GM23338 (cell line): ENCODE results near the gene APOA1. TPM values are rescaled to one million over a fixed set of nuclear protein-coding genes. Genes with fewer than 3 reads are reported as not detected.

Experiments used
- ATAC-seq: fragments of 200-7000 bp; cut with Tn5 transposase; 3 replicates; pipeline ENCODE4 v1.9.1; 2020
- DNase-seq: peaks from one replicate; pipeline ENCODE4 v3.0.0-alpha.2; 2015; ENCODE audit warnings: low spot score
- H2AFZ ChIP-seq: fragments of 200-600 bp; sonication (generic); 2 replicates; pipeline ENCODE4 v1.8.0; 2016; ENCODE audit warnings: antibody characterized with exemption, mild to moderate bottlenecking, moderate library complexity
- H3F3A ChIP-seq: fragments of 200-600 bp; sonication (generic); replicated peaks from 2 replicates; pipeline ENCODE4 v1.8.0; 2017; ENCODE audit warnings: antibody characterized with exemption, mixed run types, low read depth
- H3K27ac ChIP-seq: fragments of 200-600 bp; sonication (generic); 2 replicates; pipeline ENCODE4 v1.6.1; 2016; ENCODE audit warnings: low read depth
- H3K27me3 ChIP-seq: fragments of 200-600 bp; sonication (generic); 2 replicates; pipeline ENCODE4 v1.8.0; 2016; ENCODE audit warnings: mild to moderate bottlenecking, mixed run types, moderate library complexity; ENCODE audit not compliant: insufficient read depth
- H3K36me3 ChIP-seq: fragments of 200-600 bp; sonication (generic); 2 replicates; pipeline ENCODE4 v1.8.0; 2016; ENCODE audit warnings: mild to moderate bottlenecking; ENCODE audit not compliant: insufficient read depth
- H3K4me1 ChIP-seq: fragments of 200-600 bp; sonication (generic); 2 replicates; pipeline ENCODE4 v1.8.0; 2016; ENCODE audit warnings: mild to moderate bottlenecking, moderate library complexity; ENCODE audit not compliant: insufficient read depth
- H3K4me2 ChIP-seq: fragments of 200-600 bp; sonication (generic); 2 replicates; pipeline ENCODE4 v1.7.1; 2017; ENCODE audit warnings: mixed run types
- H3K4me3 ChIP-seq: fragments of 200-600 bp; sonication (generic); 2 replicates; pipeline ENCODE4 v1.6.1; 2016; ENCODE audit warnings: mixed run types
- H3K79me2 ChIP-seq: fragments of 200-600 bp; sonication (generic); replicated peaks from 2 replicates; pipeline ENCODE4 v1.8.0; 2017; ENCODE audit warnings: mild to moderate bottlenecking; ENCODE audit not compliant: insufficient read depth
- H3K9me2 ChIP-seq: fragments of 200-600 bp; sonication (generic); 2 replicates; pipeline ENCODE4 v1.8.0; 2017; ENCODE audit not compliant: insufficient read depth
- H4K20me1 ChIP-seq: fragments of 200-600 bp; sonication (generic); replicated peaks from 2 replicates; pipeline ENCODE4 v1.8.0; 2017; ENCODE audit warnings: mild to moderate bottlenecking; ENCODE audit not compliant: insufficient read depth
- H3K27ac Mint-ChIP-seq: 2 replicates; pipeline ENCODE4 v1.8.0; 2020; ENCODE audit warnings: inconsistent platforms, mild to moderate bottlenecking, moderate library complexity, mixed read lengths
- H3K27me3 Mint-ChIP-seq: 3 replicates; pipeline ENCODE4 v1.8.0; 2022; ENCODE audit warnings: low read depth, mild to moderate bottlenecking, moderate library complexity, mixed read lengths, inconsistent platforms; ENCODE audit not compliant: insufficient read depth, poor library complexity
- H3K36me3 Mint-ChIP-seq: 3 replicates; pipeline ENCODE4 v1.8.0; 2021; ENCODE audit warnings: low read depth, mild to moderate bottlenecking, inconsistent platforms, moderate library complexity, mixed read lengths
- H3K4me1 Mint-ChIP-seq: 3 replicates; pipeline ENCODE4 v1.8.0; 2020; ENCODE audit warnings: mild to moderate bottlenecking, inconsistent platforms, mixed read lengths
- H3K4me3 Mint-ChIP-seq: 3 replicates; pipeline ENCODE4 v1.8.0; 2021; ENCODE audit warnings: moderate library complexity, mild to moderate bottlenecking, inconsistent platforms, mixed read lengths
- H3K9me3 Mint-ChIP-seq: 3 replicates; pipeline ENCODE4 v1.8.0; 2020; ENCODE audit warnings: moderate library complexity, mild to moderate bottlenecking, inconsistent platforms, mixed read lengths
- CREB1 ChIP-seq: fragments of 250-450 bp; sonication (Bioruptor Pico); IDR thresholded peaks from 2 replicates; pipeline ENCODE4 v1.5.0; 2020; ENCODE audit warnings: low read depth, mild to moderate bottlenecking, moderate library complexity
- ETS1 ChIP-seq: IDR thresholded peaks from 2 replicates; pipeline ENCODE4 v1.6.1; 2016; ENCODE audit warnings: antibody characterized with exemption
- EZH2phosphoT487 ChIP-seq: fragments of 200-600 bp; sonication (generic); IDR thresholded peaks from one replicate; pipeline ENCODE4 v1.8.1; 2018; ENCODE audit warnings: antibody characterized with exemption; ENCODE audit not compliant: unreplicated experiment
- JUNB ChIP-seq: IDR thresholded peaks from one replicate; pipeline ENCODE4 v1.6.1; 2016; ENCODE audit warnings: antibody characterized with exemption; ENCODE audit not compliant: unreplicated experiment
- NANOG ChIP-seq: IDR thresholded peaks from 2 replicates; pipeline ENCODE4 v1.6.1; 2016; ENCODE audit warnings: antibody characterized with exemption, borderline replicate concordance
- POLR2AphosphoS5 ChIP-seq: IDR thresholded peaks from 2 replicates; pipeline ENCODE4 v1.6.1; 2016; ENCODE audit warnings: antibody characterized with exemption, low read depth
- STAT1 ChIP-seq: IDR thresholded peaks from one replicate; pipeline ENCODE4 v1.6.1; 2016; ENCODE audit warnings: antibody characterized with exemption; ENCODE audit not compliant: unreplicated experiment
- ZNF331 ChIP-seq: fragments of 250-450 bp; sonication (Bioruptor Pico); IDR thresholded peaks from 2 replicates; pipeline ENCODE4 v1.5.0; 2020; ENCODE audit warnings: low read depth, mild to moderate bottlenecking, moderate library complexity
- polyA plus RNA-seq: library from polyadenylated mRNA; unstranded; fragments of >200 nt; fragmentation: Nextera tagmentation; extraction: Ambion mirVana; gene quantifications from 2 replicates; pipeline ENCODE4 v1.2.1, GENCODE V29; 2016
- total RNA-seq: library from RNA; depleted of rRNA; stranded (reverse); fragments of >200 nt; shearing (Covaris generic); gene quantifications from 2 replicates; pipeline ENCODE4 v1.2.3, GENCODE V29; 2014
- TF ChIP-seq, protein P1 (sequence below): IDR thresholded peaks from one replicate; pipeline ENCODE4 v1.6.1; 2018; ENCODE audit warnings: antibody characterized with exemption; ENCODE audit not compliant: unreplicated experiment

Gene APOA1
- total and polyA plus RNA-seq, 2 experiments from 2014 or later, result 0.60 TPM; not detected in 1

- no peaks in the 10 kb centered on the region for H3K27me3 ChIP-seq
- Mint-ChIP-seq H3K4me3 (no peak overlapping the region), H3K9me3 (no peaks in the 10 kb centered on the region), H3K4me1 (no peaks in the 10 kb centered on the region), H3K36me3 (peaks cover 37% of the 10 kb centered on the region), H3K27ac (no peak overlapping the region), H3K27me3 (no peaks in the 10 kb centered on the region)
- no peaks in the 10 kb centered on the region for H3K9me2 ChIP-seq
- H3K4me1 ChIP-seq, result no peaks in the 10 kb centered on the region
- no peaks in the 10 kb centered on the region for H4K20me1 ChIP-seq
- no peaks in the 10 kb centered on the region for H3K79me2 ChIP-seq
- no peaks in the 10 kb centered on the region for H3F3A ChIP-seq
- H2AFZ ChIP-seq, result no peak overlapping the region
- H3K36me3 ChIP-seq, result peaks cover 27% of the 10 kb centered on the region
- H3K27ac ChIP-seq, result no peak overlapping the region
- no peak overlapping the region for H3K4me3 ChIP-seq
- no peak for DNase-seq
- no peak for ATAC-seq
- no peak for TF ChIP-seq CREB1 (CRISPR knock-in tag)
- no peak for TF ChIP-seq JUNB
- TF ChIP-seq STAT1, result no peak
- TF ChIP-seq ZNF331, result no peak
- no peak for TF ChIP-seq POLR2AphosphoS5
- no peak for TF ChIP-seq NANOG
- no peak for TF ChIP-seq EZH2phosphoT487
- TF ChIP-seq, protein P1, sequence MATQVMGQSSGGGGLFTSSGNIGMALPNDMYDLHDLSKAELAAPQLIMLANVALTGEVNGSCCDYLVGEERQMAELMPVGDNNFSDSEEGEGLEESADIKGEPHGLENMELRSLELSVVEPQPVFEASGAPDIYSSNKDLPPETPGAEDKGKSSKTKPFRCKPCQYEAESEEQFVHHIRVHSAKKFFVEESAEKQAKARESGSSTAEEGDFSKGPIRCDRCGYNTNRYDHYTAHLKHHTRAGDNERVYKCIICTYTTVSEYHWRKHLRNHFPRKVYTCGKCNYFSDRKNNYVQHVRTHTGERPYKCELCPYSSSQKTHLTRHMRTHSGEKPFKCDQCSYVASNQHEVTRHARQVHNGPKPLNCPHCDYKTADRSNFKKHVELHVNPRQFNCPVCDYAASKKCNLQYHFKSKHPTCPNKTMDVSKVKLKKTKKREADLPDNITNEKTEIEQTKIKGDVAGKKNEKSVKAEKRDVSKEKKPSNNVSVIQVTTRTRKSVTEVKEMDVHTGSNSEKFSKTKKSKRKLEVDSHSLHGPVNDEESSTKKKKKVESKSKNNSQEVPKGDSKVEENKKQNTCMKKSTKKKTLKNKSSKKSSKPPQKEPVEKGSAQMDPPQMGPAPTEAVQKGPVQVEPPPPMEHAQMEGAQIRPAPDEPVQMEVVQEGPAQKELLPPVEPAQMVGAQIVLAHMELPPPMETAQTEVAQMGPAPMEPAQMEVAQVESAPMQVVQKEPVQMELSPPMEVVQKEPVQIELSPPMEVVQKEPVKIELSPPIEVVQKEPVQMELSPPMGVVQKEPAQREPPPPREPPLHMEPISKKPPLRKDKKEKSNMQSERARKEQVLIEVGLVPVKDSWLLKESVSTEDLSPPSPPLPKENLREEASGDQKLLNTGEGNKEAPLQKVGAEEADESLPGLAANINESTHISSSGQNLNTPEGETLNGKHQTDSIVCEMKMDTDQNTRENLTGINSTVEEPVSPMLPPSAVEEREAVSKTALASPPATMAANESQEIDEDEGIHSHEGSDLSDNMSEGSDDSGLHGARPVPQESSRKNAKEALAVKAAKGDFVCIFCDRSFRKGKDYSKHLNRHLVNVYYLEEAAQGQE, result no peak
- H3K4me2 ChIP-seq, result no peak overlapping the region
Observed at GRCh38 chr11:116865696-116866095, 28.3 kb upstream of the APOA1 start.

DNA sequence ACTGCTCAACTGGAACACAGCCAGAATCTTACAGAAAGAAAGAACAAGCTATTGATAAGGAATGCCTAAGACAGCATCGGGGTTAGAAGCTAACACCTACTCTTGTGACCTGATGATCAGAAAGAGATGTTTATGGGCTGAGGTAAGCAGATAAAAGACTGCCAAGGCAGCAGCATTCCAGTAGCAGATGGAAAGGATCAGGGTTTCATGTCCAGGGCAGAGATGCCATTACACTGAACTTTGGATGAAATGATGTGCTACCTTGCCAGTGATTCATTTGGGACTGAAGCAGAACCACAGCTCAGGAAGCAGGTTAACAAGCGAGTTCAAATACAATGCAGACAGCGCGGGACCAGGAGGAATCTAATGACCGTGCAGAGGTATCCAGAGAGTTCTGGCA, 27.1 kb upstream of the APOA1 start:
- H3K9me3 Mint-ChIP-seq, result no peaks in the 10 kb centered on the region
- peaks cover 32% of the 10 kb centered on the region for H3K36me3 Mint-ChIP-seq
- ATAC-seq (no peak), DNase-seq (no peak)
- H3K4me3 Mint-ChIP-seq, result no peak overlapping the region
- no peaks in the 10 kb centered on the region for H3K4me1 ChIP-seq
- no peaks in the 10 kb centered on the region for H4K20me1 ChIP-seq
- H2AFZ ChIP-seq, result no peak overlapping the region
- H3K27me3 Mint-ChIP-seq, result no peaks in the 10 kb centered on the region
- no peaks in the 10 kb centered on the region for H3K9me2 ChIP-seq
- no peaks in the 10 kb centered on the region for H3K79me2 ChIP-seq
- no peaks in the 10 kb centered on the region for H3K27me3 ChIP-seq
- no peak overlapping the region for H3K4me3 ChIP-seq
- no peaks in the 10 kb centered on the region for H3F3A ChIP-seq
- H3K27ac Mint-ChIP-seq, result no peak overlapping the region
- peaks cover 27% of the 10 kb centered on the region for H3K36me3 ChIP-seq
- H3K27ac ChIP-seq, result no peak overlapping the region
- no peaks in the 10 kb centered on the region for H3K4me1 Mint-ChIP-seq
- H3K4me2 ChIP-seq, result no peak overlapping the region
- TF ChIP-seq ETS1, result no peak
- TF ChIP-seq POLR2AphosphoS5, result no peak
- no peak for TF ChIP-seq JUNB
- TF ChIP-seq, protein P1, result no peak
- no peak for TF ChIP-seq STAT1
- no peak for TF ChIP-seq EZH2phosphoT487
